GM12801 (cell line): Measurements from ENCODE around the gene NSFL1C.

Source experiments
- CTCF ChIP-seq: IDR thresholded peaks from one replicate; pipeline ENCODE4 v1.5.1; 2011; ENCODE audit warnings: control low read depth; ENCODE audit not compliant: insufficient read length; ENCODE audit errors: extremely low read depth

The NSFL1C gene

GRCh38 chr20:1448081-1448620 is 18.5 kb downstream of the NSFL1C start:
- no peak for TF ChIP-seq CTCF

GRCh38 chr20:1446536-1446935 is 20.1 kb downstream of the NSFL1C start:
- no peak for TF ChIP-seq CTCF

- TF ChIP-seq CTCF = no peak
Observed at GRCh38 chr20:1443085-1443484, 23.6 kb downstream of the NSFL1C start.

GRCh38 chr20:1442304-1442703 is 24.3 kb downstream of the NSFL1C start:
- no peak for TF ChIP-seq CTCF

GRCh38 chr20:1441133-1441532 is 25.5 kb downstream of the NSFL1C start:
- TF ChIP-seq CTCF = no peak

GRCh38 chr20:1440024-1440423 is 26.6 kb downstream of the NSFL1C start:
- TF ChIP-seq CTCF = no peak

GRCh38 chr20:1438361-1438760 is 28.3 kb downstream of the NSFL1C start:
- TF ChIP-seq CTCF = no peak
